GM19351 (cell line): ENCODE measurements around the gene MMP15.
"Not testable (repeated sequence)": the region's sequence is repeated elsewhere in the genome, so short reads cannot be mapped to it uniquely, and the experiment has no call there.

ENCODE experiments used
- ATAC-seq: cut with Tn5 transposase; IDR thresholded peaks from one replicate; pipeline ENCODE4 v1.9.1; 2021; ENCODE audit warnings: mild to moderate bottlenecking, moderate library complexity; ENCODE audit not compliant: unreplicated experiment

Gene MMP15

DNA sequence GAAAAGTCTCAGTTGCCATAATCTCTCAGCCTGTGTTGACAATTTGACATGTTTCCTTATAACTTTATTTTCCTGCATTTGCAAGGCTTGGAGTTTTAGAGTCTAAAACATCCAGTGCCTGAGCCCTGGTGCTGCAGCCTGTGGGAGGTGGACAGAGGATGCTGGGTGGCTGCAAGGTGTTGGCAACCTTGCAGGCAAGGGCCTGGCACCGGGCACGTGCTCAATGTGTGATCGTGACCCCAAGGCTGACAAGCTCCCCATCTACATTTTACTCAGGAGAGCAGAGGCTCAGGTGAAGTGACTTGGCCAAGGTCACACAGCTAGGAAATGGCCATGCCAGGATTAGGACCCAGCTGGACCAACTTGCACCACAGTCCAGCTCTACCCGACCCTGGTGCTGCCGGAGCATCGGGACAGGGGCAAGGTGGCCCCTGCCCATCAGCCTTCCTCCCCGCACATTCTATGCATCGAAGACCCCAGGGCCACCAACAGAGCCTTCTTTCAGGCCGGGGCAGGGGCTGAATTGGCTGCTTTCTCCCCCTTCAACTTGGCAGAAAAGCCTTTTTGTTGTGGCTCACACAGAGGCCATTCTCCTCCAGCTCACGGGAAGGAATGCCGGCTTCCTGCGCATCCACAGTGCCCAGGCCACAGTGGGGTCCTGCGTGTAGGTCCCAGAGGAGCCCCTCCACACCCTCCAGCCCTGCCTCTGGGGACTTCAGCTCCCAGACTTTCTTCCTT, 23.1 kb downstream of the MMP15 start:
- no peak for ATAC-seq

DNA sequence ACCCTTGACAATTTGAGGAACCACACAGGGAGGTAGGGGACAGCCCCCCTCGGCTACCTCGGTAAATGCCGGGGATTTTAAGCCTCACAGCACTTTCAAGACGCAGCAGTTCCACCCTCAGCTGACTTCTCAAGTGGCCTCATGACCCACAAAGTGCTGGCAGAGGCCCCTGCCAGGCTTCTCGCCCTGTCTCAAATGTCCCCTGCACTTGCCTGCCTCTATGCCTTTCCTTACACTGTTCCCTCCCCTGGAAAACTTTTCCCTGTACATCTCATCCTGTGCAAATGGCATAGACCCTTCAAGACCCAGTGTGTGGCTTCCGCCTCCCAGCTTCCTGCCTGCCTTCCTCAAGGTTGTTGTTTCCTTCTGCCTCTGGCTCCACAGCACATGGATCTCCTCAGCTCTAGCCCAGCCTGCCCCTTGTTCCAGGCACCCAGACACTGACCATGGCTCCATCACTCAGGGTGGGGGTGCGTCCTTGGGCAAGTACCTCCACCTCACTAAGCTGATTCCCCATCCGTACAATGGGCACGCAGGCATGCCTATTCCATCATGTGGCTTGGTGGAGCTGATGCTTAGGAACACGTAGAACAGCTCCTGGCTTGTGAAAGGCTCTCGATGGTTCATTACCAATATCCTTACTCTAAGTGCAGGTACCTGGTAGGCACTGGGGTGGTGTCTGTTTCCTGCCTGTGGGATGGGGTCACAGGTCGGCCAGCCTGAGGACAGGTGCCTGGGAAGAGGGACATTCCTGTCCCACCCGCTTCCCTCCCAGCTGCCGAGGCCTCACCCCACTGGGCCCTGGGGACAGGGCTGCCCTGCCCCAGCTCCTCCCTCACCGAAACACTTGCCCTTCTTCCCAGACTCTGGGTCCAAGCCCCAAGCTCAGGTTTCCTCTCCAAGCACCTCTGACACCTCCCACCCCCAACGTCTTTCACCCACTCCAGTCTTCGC, 24.0 kb downstream of the MMP15 start:
- ATAC-seq: no peak

GRCh38 chr16:58051296-58051695, 25.7 kb downstream of the MMP15 start:
- no peak for ATAC-seq

DNA sequence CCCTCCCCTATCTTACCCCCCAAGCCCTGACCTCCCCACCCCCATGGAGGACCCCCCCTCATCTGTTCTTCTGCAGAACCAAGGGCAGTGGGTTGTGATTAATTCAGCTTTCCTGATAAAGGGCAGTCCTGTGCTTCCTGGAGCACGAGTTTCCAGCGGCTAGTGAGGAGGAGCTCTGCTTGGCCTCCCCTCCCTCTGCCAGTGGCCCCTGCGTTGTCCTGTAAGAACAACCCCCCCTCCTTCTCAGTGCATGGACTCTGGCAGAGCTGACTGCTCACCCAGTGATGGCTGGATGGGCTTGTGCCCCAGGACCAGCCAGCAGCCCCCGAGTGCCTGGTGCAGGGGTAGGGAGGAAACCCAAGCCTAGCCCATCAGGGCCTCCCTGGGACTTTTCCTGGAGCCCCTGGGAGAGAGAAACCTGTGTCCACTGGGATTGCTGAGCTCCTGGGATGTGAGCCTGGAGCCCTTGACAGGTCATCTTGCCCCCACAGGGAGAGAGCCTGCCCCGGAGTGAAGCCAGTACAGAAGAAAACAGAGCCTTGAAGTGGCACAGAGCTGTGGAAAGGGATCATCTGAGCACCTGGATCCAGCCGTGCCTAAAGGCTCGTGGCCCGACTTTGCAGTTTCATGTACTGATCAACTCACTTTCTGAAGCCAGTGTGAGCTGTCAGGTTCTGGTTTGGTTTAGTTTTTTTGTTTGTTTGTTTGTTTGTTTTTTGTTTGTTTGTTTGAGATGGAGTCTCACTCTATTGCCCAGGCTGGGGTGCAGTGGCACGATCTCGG, 26.5 kb downstream of the MMP15 start:
- no peak for ATAC-seq

GRCh38 chr16:58053682-58054005, 28.1 kb downstream of the MMP15 start:
- ATAC-seq: no peak

- no peak for ATAC-seq
Observed at GRCh38 chr16:58054289-58054688, 28.7 kb downstream of the MMP15 start.

DNA sequence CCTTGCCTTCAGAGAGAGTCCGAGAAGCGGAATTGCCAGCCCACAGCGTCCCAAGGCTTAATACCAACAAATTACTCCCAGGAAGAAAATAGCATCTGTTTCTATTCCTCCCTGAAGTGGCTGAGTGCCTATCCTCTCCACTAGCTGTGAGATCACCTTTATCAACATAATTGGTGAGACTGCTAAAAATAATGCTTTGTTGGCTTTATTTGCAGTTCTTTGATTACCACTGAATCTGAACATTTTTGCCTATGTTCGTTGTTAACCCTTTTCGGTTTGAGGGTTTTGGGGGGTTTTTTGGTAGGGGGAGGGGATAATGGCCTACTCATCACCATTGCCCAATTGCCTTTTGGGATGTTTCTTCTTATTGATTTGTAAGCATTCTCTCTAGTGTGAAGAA, 31.0 kb downstream of the MMP15 start:
- no peak for ATAC-seq

GRCh38 chr16:58057121-58057520, 31.6 kb downstream of the MMP15 start:
- no peak for ATAC-seq

DNA sequence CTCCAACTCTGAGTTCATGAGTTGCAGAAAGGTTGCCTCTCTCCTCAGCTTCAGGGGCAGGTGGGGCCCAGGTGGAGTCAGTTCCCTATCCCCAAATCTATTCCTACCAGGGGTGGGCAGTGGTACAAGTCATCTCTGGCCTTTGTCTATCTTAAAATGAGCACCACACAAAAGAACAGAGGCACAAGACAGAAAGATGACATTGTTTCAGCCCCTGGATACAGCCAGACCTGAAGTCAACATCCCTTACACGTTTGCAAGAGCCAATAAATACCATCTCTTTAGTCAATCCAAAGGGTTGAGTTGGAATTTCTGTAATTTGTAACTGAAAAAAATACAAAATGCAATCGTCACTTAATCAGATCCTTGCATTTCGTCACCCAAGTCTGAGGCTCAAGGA, 32.2 kb downstream of the MMP15 start:
- ATAC-seq: no peak

DNA sequence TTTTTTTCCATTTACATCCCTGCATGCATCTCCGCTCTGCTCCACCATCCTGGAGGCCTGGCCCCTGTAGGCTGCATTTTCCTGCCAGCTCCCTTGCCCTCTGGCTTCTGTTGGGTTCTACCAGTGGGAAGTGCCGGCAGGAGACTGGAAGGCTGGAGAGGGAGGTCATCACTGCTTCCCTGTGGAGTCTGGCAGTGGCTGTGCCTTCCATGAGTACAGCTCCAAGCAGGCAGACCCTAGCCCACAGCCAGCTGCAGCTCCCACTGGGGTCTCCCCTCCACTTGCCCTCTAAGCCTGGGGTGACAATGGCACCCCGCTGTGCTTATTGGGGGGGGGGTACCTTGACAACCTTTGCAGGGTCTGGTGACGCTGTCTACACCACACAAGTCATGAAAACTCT, 37.3 kb downstream of the MMP15 start:
- ATAC-seq: no peak

GRCh38 chr16:58063377-58064076, 38.0 kb downstream of the MMP15 start:
- ATAC-seq: no peak

GRCh38 chr16:58070585-58070984, 45.0 kb downstream of the MMP15 start:
- ATAC-seq: no peak

DNA sequence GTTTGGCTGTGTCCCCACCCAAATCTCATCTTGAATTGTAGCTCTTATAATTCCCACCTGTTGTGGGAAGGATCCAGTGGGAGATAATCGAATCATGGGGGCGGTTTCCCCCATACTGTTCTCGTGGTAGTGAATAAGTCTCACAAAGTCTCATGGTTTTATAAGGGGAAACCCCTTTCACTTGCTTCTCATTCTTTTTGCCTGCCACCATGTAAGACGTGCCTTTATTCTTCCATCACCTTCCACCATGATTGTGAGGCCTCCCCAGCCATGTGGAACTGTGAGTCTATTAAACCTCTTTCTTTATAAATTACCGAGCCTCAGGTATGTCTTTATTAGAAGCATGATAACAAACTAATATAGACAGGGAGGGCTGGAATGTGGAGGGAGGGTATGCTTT, 46.6 kb downstream of the MMP15 start:
- not testable (repeated sequence) for ATAC-seq

GRCh38 chr16:58073086-58073485, 47.5 kb downstream of the MMP15 start:
- ATAC-seq: not testable (repeated sequence)

GRCh38 chr16:58074657-58075056, 49.1 kb downstream of the MMP15 start:
- no peak for ATAC-seq

GRCh38 chr16:58076514-58076913, 51.0 kb downstream of the MMP15 start:
- no peak for ATAC-seq

- ATAC-seq: no peak
Observed at GRCh38 chr16:58077796-58078195, 52.2 kb downstream of the MMP15 start.

GRCh38 chr16:58080657-58081056, 55.1 kb downstream of the MMP15 start:
- ATAC-seq: not testable (repeated sequence)

- no peak for ATAC-seq
Observed at GRCh38 chr16:58082381-58082780, 56.8 kb downstream of the MMP15 start.

GRCh38 chr16:58084635-58085034, 59.1 kb downstream of the MMP15 start:
- no peak for ATAC-seq

DNA sequence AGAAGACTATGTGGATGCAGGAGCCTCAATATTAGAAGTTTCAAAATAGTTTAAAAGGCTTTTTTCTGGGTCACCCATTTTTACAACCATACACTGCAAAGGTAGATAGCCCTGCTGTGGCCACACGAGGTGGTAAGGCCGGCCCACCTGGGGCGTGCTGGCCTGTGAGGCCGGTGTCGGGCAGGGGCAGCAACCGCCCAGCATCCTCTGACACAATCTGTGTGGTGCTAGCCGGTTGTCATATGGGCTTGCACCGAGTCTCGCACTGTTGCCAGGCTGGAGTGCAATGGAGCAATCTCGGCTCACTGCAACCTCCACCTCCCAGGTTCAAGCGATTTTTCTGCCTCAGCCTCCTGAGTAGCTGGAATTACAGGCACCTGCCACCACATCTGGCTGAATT, 59.6 kb downstream of the MMP15 start:
- ATAC-seq: no peak
